Measurements from ENCODE around the gene MYO3B.

DNA sequence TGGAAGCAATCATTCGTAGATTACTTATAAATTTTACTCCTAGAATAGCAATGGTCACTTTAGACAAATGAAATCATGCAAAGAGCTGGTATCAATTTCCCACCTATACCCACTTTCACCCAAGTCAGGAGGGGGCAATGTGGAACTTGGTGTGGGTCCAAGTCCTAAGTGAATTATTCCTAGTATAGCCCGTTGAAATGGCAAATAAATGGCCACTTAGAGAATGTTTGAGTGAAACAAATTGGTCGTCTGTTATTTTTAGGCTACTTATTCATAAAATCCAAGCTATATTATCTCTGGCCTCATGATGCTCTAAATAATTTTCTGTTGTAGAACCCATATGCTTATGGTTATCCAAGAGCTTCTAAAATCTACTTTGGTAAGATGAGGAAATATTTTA, 98.1 kb downstream of the MYO3B start:
- TF ChIP-seq, protein P1, sequence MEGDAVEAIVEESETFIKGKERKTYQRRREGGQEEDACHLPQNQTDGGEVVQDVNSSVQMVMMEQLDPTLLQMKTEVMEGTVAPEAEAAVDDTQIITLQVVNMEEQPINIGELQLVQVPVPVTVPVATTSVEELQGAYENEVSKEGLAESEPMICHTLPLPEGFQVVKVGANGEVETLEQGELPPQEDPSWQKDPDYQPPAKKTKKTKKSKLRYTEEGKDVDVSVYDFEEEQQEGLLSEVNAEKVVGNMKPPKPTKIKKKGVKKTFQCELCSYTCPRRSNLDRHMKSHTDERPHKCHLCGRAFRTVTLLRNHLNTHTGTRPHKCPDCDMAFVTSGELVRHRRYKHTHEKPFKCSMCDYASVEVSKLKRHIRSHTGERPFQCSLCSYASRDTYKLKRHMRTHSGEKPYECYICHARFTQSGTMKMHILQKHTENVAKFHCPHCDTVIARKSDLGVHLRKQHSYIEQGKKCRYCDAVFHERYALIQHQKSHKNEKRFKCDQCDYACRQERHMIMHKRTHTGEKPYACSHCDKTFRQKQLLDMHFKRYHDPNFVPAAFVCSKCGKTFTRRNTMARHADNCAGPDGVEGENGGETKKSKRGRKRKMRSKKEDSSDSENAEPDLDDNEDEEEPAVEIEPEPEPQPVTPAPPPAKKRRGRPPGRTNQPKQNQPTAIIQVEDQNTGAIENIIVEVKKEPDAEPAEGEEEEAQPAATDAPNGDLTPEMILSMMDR (tag by site-specific recombination; IDR thresholded peaks at IDR 0.05): no peak
- TF ChIP-seq ZNF701 (tag by site-specific recombination; IDR thresholded peaks at IDR 0.05) (no peak), MYNN (tag by site-specific recombination; IDR thresholded peaks at IDR 0.05; ENCODE audit: borderline replicate concordance) (no peak), ZNF707 (tag by site-specific recombination; IDR thresholded peaks at IDR 0.05) (no peak), RBAK (tag by site-specific recombination; IDR thresholded peaks at IDR 0.05) (no peak), ZNF121 (tag by site-specific recombination; IDR thresholded peaks at IDR 0.05) (no peak), ZBTB20 (tag by site-specific recombination; IDR thresholded peaks at IDR 0.05) (no peak), SP2 (tag by site-specific recombination; IDR thresholded peaks at IDR 0.05) (no peak), ZNF2 (tag by site-specific recombination; IDR thresholded peaks at IDR 0.05) (no peak), ZNF529 (tag by site-specific recombination; IDR thresholded peaks at IDR 0.05; ENCODE audit: insufficient replicate concordance) (no peak), ZNF280D (tag by site-specific recombination; IDR thresholded peaks at IDR 0.05) (no peak), ATF2 (tag by site-specific recombination; IDR thresholded peaks at IDR 0.05; ENCODE audit: low read depth) (no peak), ZNF138 (tag by site-specific recombination; IDR thresholded peaks at IDR 0.05; ENCODE audit: borderline replicate concordance) (no peak)
- TF ChIP-seq, protein P2, sequence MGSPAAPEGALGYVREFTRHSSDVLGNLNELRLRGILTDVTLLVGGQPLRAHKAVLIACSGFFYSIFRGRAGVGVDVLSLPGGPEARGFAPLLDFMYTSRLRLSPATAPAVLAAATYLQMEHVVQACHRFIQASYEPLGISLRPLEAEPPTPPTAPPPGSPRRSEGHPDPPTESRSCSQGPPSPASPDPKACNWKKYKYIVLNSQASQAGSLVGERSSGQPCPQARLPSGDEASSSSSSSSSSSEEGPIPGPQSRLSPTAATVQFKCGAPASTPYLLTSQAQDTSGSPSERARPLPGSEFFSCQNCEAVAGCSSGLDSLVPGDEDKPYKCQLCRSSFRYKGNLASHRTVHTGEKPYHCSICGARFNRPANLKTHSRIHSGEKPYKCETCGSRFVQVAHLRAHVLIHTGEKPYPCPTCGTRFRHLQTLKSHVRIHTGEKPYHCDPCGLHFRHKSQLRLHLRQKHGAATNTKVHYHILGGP (tag by site-specific recombination; IDR thresholded peaks at IDR 0.05): no peak

All from HEK293 (cell line).